Activated T-cell treated with anti-CD3 and anti-CD28 coated beads, Interleukin-2, amount 50 U/mL, for 48 hours (primary cell): ENCODE measurements around the gene ABCB6.

ENCODE experiments used
- DNase-seq, 2 experiments: peaks; one replicate each; pipeline ENCODE4 v3.0.0-alpha.2; 2020

The ABCB6 gene

GRCh38 chr2:219245148-219245898 lies 26.6 kb upstream of the ABCB6 start, which contains the start of the genes GLB1L and STK16:
GLB1L (minus strand) TSS chr2:219245444; CDS start chr2:219243573, 1,871 bp downstream.
STK16 (plus strand) TSS chr2:219245479; CDS start chr2:219246000, 521 bp downstream.
- peak; percentile 93 to 94 for DNase-seq

GRCh38 chr2:219244789-219245147 lies 26.0 kb upstream of the ABCB6 start:
- DNase-seq = no peak

GRCh38 chr2:219243291-219243761 lies 24.6 kb upstream of the ABCB6 start:
- no peak for DNase-seq

- DNase-seq = no peak
Measured at GRCh38 chr2:219234331-219234730, 15.6 kb upstream of the ABCB6 start.

GRCh38 chr2:219230059-219230540 lies 11.3 kb upstream of the ABCB6 start:
- DNase-seq = peak; percentile 72 to 76

- DNase-seq = peak; percentile 99
Measured at GRCh38 chr2:219229305-219230058, 10.7 kb upstream of the ABCB6 start, which contains the start of the genes ANKZF1 and ATG9A. ANKZF1 (plus strand) TSS chr2:219229806; CDS start chr2:219230258, 452 bp downstream. ATG9A (minus strand) TSS chr2:219229636; CDS start chr2:219228024, 1,612 bp downstream.

- DNase-seq = no peak
Measured at GRCh38 chr2:219228911-219229304, 10.2 kb upstream of the ABCB6 start.

- DNase-seq = no peak
Measured at GRCh38 chr2:219228041-219228910, 9.5 kb upstream of the ABCB6 start.

GRCh38 chr2:219225350-219225749 lies 6.6 kb upstream of the ABCB6 start:
- no peak for DNase-seq

- no peak for DNase-seq
Measured at GRCh38 chr2:219223831-219224610, 5.3 kb upstream of the ABCB6 start.

- no peak for DNase-seq
Measured at GRCh38 chr2:219221957-219222518, 3.3 kb upstream of the ABCB6 start.

- no peak for DNase-seq
Measured at GRCh38 chr2:219220652-219221402, 2.1 kb upstream of the ABCB6 start.

- DNase-seq = no peak
Measured at GRCh38 chr2:219219784-219220532, 1.2 kb upstream of the ABCB6 start.

- DNase-seq = no peak
Measured at GRCh38 chr2:219218217-219218731, 484 bp downstream of the ABCB6 start.

- DNase-seq = no peak
Measured at GRCh38 chr2:219216535-219216915, 2.2 kb downstream of the ABCB6 start.

- no peak for DNase-seq
Measured at GRCh38 chr2:219215871-219216534, 2.8 kb downstream of the ABCB6 start.

GRCh38 chr2:219214786-219215185 lies 4.0 kb downstream of the ABCB6 start:
- no peak for DNase-seq

GRCh38 chr2:219214141-219214540 lies 4.6 kb downstream of the ABCB6 start:
- no peak for DNase-seq

GRCh38 chr2:219213486-219214071 lies 5.2 kb downstream of the ABCB6 start:
- DNase-seq = no peak
